Measurements from ENCODE around the gene SATB2. TPM values are rescaled to one million over a fixed set of nuclear protein-coding genes. Genes with fewer than 3 reads are reported as not detected.
A peak's percentile ranks its signal among the peaks of the same experiment; 100 is the strongest.

The SATB2 gene
- total RNA-seq, 1 donor = 53.2 TPM

DNA sequence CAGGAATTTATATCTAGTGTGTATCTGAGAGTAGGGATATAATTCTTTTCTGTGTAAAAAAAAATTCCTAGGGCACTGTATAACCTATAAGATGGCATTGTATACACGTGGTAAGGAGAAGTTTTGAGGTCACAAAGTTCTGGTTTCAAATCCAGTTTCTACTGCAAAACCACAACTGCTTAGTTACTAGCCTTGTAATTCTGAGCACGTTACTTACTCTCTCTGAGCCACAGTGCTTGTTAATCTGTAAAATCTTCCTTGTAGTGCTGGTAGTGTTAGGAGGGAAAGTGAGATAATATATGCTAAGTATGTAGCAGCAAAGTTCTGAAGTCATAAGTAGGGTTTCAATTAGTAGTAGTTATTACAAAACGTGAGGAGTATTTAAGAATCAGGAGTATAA is 175.4 kb downstream of the SATB2 start:
- no peaks in the 10 kb centered on the region for H3K27me3 ChIP-seq (ENCODE audit: insufficient read depth, low read length)
- peaks cover 8% of the 10 kb centered on the region for H3K4me1 ChIP-seq (ENCODE audit: insufficient read depth, low read length)
- no peaks in the 10 kb centered on the region for H3K9me3 ChIP-seq (ENCODE audit: low read depth, low read length)
- H2AFZ ChIP-seq (ENCODE audit: low read length) = no peak overlapping the region
- H3K4me2 ChIP-seq (ENCODE audit: insufficient read depth, low read length) = no peak overlapping the region
- peaks cover 32% of the 10 kb centered on the region for H3K79me2 ChIP-seq (ENCODE audit: insufficient read depth, low read length)
- H3K36me3 ChIP-seq (ENCODE audit: insufficient read depth, low read length) = peaks cover 6% of the 10 kb centered on the region
- TF ChIP-seq, protein P1, sequence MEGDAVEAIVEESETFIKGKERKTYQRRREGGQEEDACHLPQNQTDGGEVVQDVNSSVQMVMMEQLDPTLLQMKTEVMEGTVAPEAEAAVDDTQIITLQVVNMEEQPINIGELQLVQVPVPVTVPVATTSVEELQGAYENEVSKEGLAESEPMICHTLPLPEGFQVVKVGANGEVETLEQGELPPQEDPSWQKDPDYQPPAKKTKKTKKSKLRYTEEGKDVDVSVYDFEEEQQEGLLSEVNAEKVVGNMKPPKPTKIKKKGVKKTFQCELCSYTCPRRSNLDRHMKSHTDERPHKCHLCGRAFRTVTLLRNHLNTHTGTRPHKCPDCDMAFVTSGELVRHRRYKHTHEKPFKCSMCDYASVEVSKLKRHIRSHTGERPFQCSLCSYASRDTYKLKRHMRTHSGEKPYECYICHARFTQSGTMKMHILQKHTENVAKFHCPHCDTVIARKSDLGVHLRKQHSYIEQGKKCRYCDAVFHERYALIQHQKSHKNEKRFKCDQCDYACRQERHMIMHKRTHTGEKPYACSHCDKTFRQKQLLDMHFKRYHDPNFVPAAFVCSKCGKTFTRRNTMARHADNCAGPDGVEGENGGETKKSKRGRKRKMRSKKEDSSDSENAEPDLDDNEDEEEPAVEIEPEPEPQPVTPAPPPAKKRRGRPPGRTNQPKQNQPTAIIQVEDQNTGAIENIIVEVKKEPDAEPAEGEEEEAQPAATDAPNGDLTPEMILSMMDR (IDR thresholded peaks at IDR 0.05; ENCODE audit: extremely low read depth, low read depth, low read length) = no peak
- H3K27ac ChIP-seq (ENCODE audit: low read depth, low read length) = no peak overlapping the region
- H4K20me1 ChIP-seq (ENCODE audit: insufficient read depth, low read length) = peaks cover 6% of the 10 kb centered on the region
- no peak for DNase-seq (ENCODE audit: insufficient read length, low spot score, missing footprints)
- H3K4me3 ChIP-seq (ENCODE audit: insufficient read depth, low read length) = no peak overlapping the region

DNA sequence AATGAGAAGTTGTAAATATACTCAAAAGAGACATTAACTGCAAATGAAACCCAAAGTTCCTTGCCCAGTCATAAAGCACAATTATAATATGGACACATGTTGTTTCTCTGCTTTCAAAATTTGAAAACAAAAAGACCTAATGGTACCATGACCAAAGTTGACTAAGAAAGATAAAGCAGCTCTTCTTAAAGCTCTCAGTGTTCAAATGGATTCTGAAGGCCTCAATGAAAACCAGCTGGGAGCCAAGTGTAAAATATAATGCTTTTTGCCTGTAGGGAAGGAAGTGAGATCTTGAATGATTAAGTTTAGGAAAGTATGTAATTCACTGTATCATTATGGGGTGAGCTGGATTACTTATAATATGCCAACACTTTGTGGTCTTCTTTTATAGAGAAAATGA is 178.6 kb downstream of the SATB2 start:
- Histone ChIP-seq H3K79me2 (ENCODE audit: insufficient read depth, low read length) (peaks cover 40% of the 10 kb centered on the region), H3K27ac (ENCODE audit: low read depth, low read length) (no peak overlapping the region), H3K4me3 (ENCODE audit: insufficient read depth, low read length) (no peak overlapping the region), H3K9me3 (ENCODE audit: low read depth, low read length) (no peaks in the 10 kb centered on the region), H3K27me3 (ENCODE audit: insufficient read depth, low read length) (no peaks in the 10 kb centered on the region), H2AFZ (ENCODE audit: low read length) (no peak overlapping the region), H3K36me3 (ENCODE audit: insufficient read depth, low read length) (peaks cover 6% of the 10 kb centered on the region), H4K20me1 (ENCODE audit: insufficient read depth, low read length) (peaks cover 6% of the 10 kb centered on the region), H3K4me2 (ENCODE audit: insufficient read depth, low read length) (no peak overlapping the region), H3K4me1 (ENCODE audit: insufficient read depth, low read length) (peaks cover 9% of the 10 kb centered on the region)
- TF ChIP-seq, protein P1 (IDR thresholded peaks at IDR 0.05; ENCODE audit: extremely low read depth, low read depth, low read length) = no peak
- DNase-seq (ENCODE audit: insufficient read length, low spot score, missing footprints) = no peak

- peaks cover 6% of the 10 kb centered on the region for H4K20me1 ChIP-seq (ENCODE audit: insufficient read depth, low read length)
- H3K9me3 ChIP-seq (ENCODE audit: low read depth, low read length) = no peaks in the 10 kb centered on the region
- peak; percentile 48 for DNase-seq (ENCODE audit: insufficient read length, low spot score, missing footprints)
- H3K4me1 ChIP-seq (ENCODE audit: insufficient read depth, low read length) = peaks cover 18% of the 10 kb centered on the region
- no peak overlapping the region for H3K4me2 ChIP-seq (ENCODE audit: insufficient read depth, low read length)
- H3K79me2 ChIP-seq (ENCODE audit: insufficient read depth, low read length) = peaks cover 35% of the 10 kb centered on the region
- TF ChIP-seq, protein P1 (IDR thresholded peaks at IDR 0.05; ENCODE audit: extremely low read depth, low read depth, low read length) = no peak
- no peaks in the 10 kb centered on the region for H3K27me3 ChIP-seq (ENCODE audit: insufficient read depth, low read length)
- no peak overlapping the region for H3K27ac ChIP-seq (ENCODE audit: low read depth, low read length)
- no peak overlapping the region for H3K4me3 ChIP-seq (ENCODE audit: insufficient read depth, low read length)
- H3K36me3 ChIP-seq (ENCODE audit: insufficient read depth, low read length) = no peaks in the 10 kb centered on the region
- no peak overlapping the region for H2AFZ ChIP-seq (ENCODE audit: low read length)
These were observed 179.6 kb downstream of the SATB2 start for GRCh38 chr2:199278099-199278498.

DNA sequence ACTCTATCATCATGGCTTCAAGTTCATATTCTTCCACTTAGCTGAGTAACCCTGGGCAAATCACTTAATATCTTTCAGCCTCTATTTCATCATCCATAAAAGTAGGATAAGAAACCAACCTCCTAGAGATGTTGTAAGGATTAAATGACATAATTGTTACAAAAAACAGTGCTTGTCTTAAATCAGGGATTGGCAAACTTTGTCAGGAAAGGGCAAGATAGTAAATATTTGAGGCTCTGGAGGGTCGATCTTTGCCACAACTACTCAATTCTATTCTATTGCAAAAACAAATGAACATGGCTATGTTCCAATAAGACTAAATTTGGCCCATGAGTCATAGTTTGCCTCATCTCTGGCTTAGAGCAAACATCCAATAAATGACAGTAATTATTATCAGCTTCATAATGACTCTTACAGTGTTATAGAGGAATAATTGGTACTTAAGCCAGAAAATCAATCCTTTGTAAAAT is 184.7 kb downstream of the SATB2 start:
- no peak for DNase-seq (ENCODE audit: insufficient read length, low spot score, missing footprints)
- Histone ChIP-seq H4K20me1 (ENCODE audit: insufficient read depth, low read length) (peaks cover 11% of the 10 kb centered on the region), H2AFZ (ENCODE audit: low read length) (no peak overlapping the region), H3K27ac (ENCODE audit: low read depth, low read length) (peak overlapping the region; percentile 65), H3K36me3 (ENCODE audit: insufficient read depth, low read length) (peaks cover 18% of the 10 kb centered on the region), H3K79me2 (ENCODE audit: insufficient read depth, low read length) (peaks cover 32% of the 10 kb centered on the region), H3K4me3 (ENCODE audit: insufficient read depth, low read length) (no peak overlapping the region), H3K4me1 (ENCODE audit: insufficient read depth, low read length) (peaks cover 18% of the 10 kb centered on the region), H3K4me2 (ENCODE audit: insufficient read depth, low read length) (peak overlapping the region; percentile 29), H3K9me3 (ENCODE audit: low read depth, low read length) (no peaks in the 10 kb centered on the region), H3K27me3 (ENCODE audit: insufficient read depth, low read length) (no peaks in the 10 kb centered on the region)
- TF ChIP-seq, protein P1 (IDR thresholded peaks at IDR 0.05; ENCODE audit: extremely low read depth, low read depth, low read length) = no peak

Data from osteoblast (primary cell).